Measurements from ENCODE around the gene PLN. TPM values are rescaled to one million over a fixed set of nuclear protein-coding genes. Genes with fewer than 3 reads are reported as not detected.

PLN gene
- total and polyA plus RNA-seq, 2 experiments from 2014 or later: 0.40 to 0.80 TPM

DNA sequence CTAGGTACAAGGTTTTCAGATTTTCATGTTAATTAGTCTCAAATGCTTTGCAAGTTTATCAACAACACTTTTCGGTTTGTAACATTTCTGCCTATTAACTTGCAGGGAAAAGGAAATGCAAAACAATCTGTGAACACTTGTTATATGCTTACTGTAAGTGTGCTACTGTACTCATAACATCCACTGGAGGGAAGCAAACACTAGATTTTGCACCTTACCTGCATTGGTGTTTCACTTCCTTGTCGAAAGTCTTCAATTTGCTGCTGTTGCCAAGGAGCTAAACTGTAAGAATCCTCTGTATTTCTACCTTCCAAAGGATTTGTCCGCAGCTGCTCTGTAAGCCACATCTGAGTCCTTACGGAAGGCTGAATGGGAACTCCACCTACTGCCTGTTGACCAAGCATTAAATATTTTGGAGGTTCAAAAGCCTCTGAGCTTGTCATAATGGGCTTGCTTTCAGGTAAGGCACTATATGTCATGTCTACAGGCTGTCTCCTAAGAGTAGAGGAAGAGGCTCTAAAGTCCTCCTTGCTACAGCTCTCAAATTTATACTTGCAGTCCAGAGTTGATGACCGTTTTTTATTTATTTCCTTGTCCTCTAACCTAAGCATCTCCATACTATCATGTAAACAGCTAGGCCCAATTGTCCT is 17.3 kb downstream of the PLN start:
- Histone ChIP-seq H3K27ac (no peak overlapping the region), H3K79me2 (peaks cover 88% of the 10 kb centered on the region), H3K9me2 (replicated peaks; ENCODE audit: insufficient read depth) (no peaks in the 10 kb centered on the region), H3K4me3 (no peak overlapping the region), H3K36me3 (replicated peaks; ENCODE audit: insufficient read depth, low read depth) (no peaks in the 10 kb centered on the region), H3K4me1 (ENCODE audit: insufficient read depth) (peaks cover 9% of the 10 kb centered on the region), H2AFZ (no peak overlapping the region), H4K20me1 (ENCODE audit: insufficient read depth, poor library complexity, severe bottlenecking) (peaks cover 25% of the 10 kb centered on the region), H3K4me2 (no peak overlapping the region), H3K27me3 (no peaks in the 10 kb centered on the region), H3K9me3 (ENCODE audit: low read depth) (no peaks in the 10 kb centered on the region)
- WGBS (ENCODE audit: low lambda C conversion rate, missing lambda C conversion rate): 74% methylated on average over 5 of the region's 5 CpGs
- peak; percentile 51 for DNase-seq (ENCODE audit: low spot score)
- no peak for TF ChIP-seq EZH2phosphoT487 (IDR thresholded peaks at IDR 0.05; ENCODE audit: low read depth, severe bottlenecking, unreplicated experiment)
- TF ChIP-seq, protein P1, sequence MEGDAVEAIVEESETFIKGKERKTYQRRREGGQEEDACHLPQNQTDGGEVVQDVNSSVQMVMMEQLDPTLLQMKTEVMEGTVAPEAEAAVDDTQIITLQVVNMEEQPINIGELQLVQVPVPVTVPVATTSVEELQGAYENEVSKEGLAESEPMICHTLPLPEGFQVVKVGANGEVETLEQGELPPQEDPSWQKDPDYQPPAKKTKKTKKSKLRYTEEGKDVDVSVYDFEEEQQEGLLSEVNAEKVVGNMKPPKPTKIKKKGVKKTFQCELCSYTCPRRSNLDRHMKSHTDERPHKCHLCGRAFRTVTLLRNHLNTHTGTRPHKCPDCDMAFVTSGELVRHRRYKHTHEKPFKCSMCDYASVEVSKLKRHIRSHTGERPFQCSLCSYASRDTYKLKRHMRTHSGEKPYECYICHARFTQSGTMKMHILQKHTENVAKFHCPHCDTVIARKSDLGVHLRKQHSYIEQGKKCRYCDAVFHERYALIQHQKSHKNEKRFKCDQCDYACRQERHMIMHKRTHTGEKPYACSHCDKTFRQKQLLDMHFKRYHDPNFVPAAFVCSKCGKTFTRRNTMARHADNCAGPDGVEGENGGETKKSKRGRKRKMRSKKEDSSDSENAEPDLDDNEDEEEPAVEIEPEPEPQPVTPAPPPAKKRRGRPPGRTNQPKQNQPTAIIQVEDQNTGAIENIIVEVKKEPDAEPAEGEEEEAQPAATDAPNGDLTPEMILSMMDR (IDR thresholded peaks at IDR 0.05; ENCODE audit: poor library complexity): peak; percentile 54

DNA sequence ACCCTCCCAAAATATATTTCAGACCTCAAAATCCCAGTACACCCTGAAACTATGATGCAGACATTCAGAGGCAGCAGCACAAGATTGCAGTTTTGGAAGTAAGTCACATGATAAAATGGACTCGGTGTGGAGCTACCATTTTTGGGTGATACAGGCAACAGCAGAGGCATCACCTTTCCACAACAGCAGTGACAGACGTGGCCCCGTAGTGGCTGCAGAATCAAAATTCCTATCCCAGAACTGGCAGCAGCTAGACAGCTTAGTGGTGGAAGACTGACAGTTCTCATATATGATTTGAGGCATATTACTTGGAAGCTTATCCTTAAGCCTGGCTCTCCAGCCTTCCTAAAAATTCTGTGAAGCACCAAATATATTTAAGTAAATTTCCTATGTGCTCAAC is 19.9 kb downstream of the PLN start:
- Histone ChIP-seq H3K4me1 (ENCODE audit: insufficient read depth) (peaks cover 13% of the 10 kb centered on the region), H3K27me3 (no peaks in the 10 kb centered on the region), H3K36me3 (replicated peaks; ENCODE audit: insufficient read depth, low read depth) (no peaks in the 10 kb centered on the region), H3K9me2 (replicated peaks; ENCODE audit: insufficient read depth) (no peaks in the 10 kb centered on the region), H3K4me2 (peak overlapping the region; percentile 10), H4K20me1 (ENCODE audit: insufficient read depth, poor library complexity, severe bottlenecking) (peaks cover 20% of the 10 kb centered on the region), H3K4me3 (no peak overlapping the region), H3K27ac (no peak overlapping the region), H2AFZ (no peak overlapping the region), H3K79me2 (peaks cover 90% of the 10 kb centered on the region), H3K9me3 (ENCODE audit: low read depth) (no peaks in the 10 kb centered on the region)
- WGBS (ENCODE audit: low lambda C conversion rate, missing lambda C conversion rate): 74% methylated on average over 3 of the region's 3 CpGs
- no peak for DNase-seq (ENCODE audit: low spot score)
- TF ChIP-seq EZH2phosphoT487 (IDR thresholded peaks at IDR 0.05; ENCODE audit: low read depth, severe bottlenecking, unreplicated experiment) (no peak), EZH2 (IDR thresholded peaks at IDR 0.05; ENCODE audit: borderline replicate concordance) (no peak)
- TF ChIP-seq, protein P1 (IDR thresholded peaks at IDR 0.05; ENCODE audit: poor library complexity): no peak

DNA sequence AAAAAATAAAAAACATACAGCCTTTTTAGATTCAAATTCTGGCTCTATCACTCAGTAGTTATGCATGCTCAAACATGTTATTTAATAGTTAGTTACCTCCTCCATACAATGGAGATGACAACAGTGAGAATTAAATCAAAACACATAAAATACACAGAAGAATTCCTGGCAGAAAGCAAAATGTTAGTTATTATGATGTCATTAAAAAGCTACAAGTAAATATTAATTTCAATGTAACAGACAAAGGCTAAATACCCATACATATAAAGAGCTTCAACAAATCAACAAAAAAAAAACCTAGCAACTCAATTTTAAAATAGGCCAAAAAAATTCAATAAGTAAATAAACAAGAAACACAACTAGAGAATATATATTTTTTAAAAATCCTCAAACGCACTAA is 21.4 kb downstream of the PLN start:
- no peaks in the 10 kb centered on the region for H3K27me3 ChIP-seq
- 92% methylated on average over 1 of the region's 1 CpG for WGBS (ENCODE audit: low lambda C conversion rate, missing lambda C conversion rate)
- peaks cover 20% of the 10 kb centered on the region for H4K20me1 ChIP-seq (ENCODE audit: insufficient read depth, poor library complexity, severe bottlenecking)
- H3K9me3 ChIP-seq (ENCODE audit: low read depth): no peaks in the 10 kb centered on the region
- TF ChIP-seq EZH2 (IDR thresholded peaks at IDR 0.05; ENCODE audit: borderline replicate concordance) (no peak), EZH2phosphoT487 (IDR thresholded peaks at IDR 0.05; ENCODE audit: low read depth, severe bottlenecking, unreplicated experiment) (no peak)
- TF ChIP-seq, protein P1 (IDR thresholded peaks at IDR 0.05; ENCODE audit: poor library complexity): no peak
- peaks cover 90% of the 10 kb centered on the region for H3K79me2 ChIP-seq
- H3K9me2 ChIP-seq (replicated peaks; ENCODE audit: insufficient read depth): no peaks in the 10 kb centered on the region
- H2AFZ ChIP-seq: no peak overlapping the region
- H3K4me2 ChIP-seq: no peak overlapping the region
- H3K36me3 ChIP-seq (replicated peaks; ENCODE audit: insufficient read depth, low read depth): no peaks in the 10 kb centered on the region
- H3K4me3 ChIP-seq: no peak overlapping the region
- peaks cover 6% of the 10 kb centered on the region for H3K4me1 ChIP-seq (ENCODE audit: insufficient read depth)
- no peak for DNase-seq (ENCODE audit: low spot score)
- no peak overlapping the region for H3K27ac ChIP-seq

Data from hepatocyte (in vitro differentiated cells).